CD1c-positive myeloid dendritic cell (primary cell): ENCODE results near the gene SLC6A5.

Source experiments
- DNase-seq: peaks from one replicate; pipeline ENCODE4 v3.0.0-alpha.2; 2016; ENCODE audit errors: extremely low spot score

Gene SLC6A5

DNA sequence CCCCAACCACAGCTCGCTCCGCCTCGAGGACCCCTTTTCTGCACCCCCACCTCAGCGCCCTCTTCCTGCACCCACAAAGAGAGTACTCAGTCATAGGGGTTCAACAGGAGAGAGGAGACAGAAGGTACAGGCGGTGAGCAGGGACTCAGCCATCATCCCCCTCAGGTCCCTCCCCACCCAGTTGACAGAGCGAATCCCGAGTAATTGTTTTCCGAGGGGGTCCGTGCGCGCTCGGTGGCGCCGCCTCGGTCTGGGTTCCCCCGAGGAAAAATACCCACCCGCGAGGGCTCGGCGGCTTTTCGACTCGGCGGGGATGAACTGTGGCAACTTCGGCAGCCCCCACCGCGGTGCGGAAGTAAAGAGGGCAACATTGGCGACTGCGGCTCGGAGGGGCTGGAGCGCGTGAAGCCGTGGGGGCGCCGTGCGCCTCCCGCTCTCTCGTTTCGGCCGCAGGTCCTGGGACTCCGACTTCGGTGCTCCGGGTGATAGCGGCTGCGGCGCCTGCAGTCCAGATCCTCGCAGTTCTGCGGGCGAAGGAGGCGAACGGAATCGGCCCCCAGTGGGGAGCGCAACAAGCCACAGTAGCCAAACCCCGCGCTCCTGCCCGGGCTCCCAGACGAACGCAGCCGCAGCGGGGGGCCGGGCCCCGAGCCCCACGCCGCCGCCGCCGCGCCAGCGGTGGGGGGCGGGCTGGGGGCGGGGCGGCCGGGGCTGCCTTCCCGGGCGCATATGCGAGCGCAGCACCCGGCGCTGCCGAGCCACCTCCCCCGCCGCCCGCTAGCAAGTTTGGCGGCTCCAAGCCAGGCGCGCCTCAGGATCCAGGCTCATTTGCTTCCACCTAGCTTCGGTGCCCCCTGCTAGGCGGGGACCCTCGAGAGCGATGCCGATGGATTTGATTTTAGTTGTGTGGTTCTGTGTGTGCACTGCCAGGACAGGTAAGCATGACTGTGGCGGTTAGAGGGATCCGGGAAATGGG is 69.7 kb downstream of the SLC6A5 start, which contains the start of gene NELL1:
Gene NELL1 (plus strand): TSS at position 743 of the 976 bp plus-strand sequence.
- DNase-seq, result no peak

DNA sequence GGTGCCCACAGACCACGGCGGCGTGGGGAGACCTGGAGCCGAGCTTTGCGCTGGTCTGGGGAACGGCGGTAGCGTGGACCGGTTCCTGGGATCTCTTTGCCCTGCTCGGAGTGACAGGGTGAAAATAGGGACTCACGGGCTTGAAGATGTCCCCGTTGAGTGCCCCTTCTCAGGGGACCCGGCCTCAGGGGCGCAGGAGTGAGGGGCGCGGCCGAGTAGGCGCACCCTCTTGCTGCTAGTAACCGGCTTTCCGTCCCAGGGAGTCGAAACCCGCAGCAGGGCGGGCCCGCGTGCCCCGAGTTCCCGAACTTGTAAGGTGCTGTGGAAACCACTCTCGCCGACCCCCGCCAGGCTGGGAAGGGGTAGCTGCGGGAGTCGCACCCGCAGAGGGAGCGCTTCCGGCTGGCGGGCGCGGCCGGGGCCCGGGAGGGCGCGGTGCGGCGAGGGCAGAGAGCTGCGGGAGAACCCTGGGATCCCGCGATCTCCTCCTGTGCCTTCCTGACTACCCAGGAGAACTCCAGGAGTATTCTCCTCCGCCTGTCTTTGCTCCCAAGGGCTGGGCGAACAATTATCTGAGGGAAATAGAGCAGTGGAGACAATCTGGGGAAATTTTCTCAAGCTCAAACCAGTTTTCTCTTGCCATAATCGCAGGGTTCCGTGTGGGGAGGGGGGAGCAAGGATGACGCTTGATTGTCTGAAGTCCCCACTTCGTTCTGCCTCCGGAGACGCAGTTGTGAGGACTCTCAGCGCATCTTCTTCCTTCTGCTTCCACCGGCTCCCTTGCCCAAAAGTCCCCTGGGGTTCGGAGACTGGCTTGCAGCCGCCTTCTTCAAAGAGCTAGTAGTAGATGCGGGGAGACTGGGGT is 70.6 kb downstream of the SLC6A5 start:
- no peak for DNase-seq

DNA sequence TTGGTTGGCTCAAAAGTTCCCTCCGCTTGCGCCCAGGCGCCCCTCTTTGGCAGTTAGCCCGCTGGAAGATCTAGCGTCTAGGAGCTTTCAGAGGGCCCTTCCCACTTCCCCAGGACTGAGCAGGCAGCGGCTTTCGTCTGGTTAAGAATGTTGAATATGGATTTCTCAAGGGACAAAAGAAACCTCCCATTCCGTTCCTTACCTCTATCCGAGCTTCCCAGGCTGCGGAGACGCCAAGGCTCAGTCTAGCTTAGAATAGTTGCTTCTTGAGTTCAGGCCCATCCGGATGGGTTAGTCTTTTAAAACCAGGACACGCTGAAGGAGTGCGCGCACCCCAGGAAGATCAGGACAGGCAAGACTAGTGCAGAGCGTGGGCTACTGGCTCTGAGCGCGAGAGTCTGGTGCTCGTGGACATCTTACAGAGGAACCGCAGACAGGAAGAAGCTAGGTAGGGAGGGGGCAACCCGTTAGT is 71.6 kb downstream of the SLC6A5 start:
- no peak for DNase-seq

DNA sequence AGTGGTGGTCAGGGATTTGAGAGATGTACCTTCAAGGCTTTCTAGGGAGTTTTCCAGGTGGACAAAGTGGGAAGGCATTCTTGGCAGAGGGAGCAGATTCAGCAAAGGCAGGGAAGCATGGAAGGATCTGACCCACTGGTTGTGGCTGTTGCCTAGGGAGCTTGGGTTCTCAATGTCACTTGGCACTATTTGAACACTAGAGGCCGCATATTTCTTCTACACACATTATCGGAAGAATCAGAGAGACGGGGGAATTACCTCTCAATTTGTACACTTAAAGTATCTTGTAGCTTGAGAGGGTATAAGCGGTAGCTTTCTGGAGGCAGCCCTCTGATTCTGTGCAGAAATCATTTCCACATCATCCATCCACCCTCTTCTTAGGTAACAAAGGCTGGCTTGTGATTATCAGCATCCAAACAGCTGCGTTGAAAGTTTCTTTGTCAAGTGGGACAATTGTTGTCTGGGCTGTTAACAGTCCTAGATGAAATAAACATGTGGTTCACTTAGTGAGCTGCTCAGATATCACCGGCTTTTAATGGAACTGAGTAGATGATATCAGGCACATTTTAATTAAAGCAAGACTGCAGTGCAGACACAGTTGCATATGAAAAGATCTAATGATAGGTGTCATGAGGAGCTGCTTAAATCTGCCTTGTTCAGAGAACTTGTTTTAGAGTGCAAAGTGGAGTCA is 72.6 kb downstream of the SLC6A5 start:
- DNase-seq, result no peak

DNA sequence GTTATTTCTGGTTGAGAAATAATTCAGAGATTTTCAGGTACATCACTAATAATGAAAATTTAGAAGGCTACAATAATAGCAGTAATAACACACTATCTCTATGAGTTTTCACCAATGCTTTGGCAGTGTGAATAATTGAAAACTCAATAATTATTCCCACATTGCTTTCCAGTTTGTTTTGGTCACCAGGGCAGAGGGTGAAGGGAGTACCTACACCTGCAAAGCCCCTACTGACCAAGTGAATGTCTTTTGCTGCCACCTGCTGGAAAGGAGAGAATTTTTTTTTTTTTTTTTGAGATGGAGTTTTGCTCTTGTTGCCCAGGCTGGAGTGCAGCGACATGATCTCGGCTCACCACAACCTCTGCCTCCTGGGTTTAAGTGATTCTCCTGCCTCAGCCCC is 73.2 kb downstream of the SLC6A5 start:
- DNase-seq, result no peak

DNA sequence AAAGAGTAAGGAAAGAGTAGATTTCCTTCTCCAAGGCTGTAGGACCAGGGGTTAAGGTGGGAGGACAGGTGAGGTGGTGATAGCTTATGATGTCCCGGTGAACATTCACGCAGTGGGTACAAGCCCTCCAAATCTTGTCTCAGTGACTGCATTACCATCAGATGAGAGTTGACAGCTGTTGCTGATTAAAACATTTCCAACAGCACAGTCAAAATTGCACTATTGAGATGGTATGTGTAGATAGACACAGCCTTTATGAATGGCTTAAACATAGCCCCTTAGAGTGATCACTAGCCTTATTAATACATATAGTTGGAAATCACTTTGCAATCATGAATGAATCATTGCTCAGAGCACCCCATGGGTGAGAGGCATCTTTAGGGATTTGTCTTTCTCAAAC is 77.2 kb downstream of the SLC6A5 start:
- DNase-seq, result no peak

DNA sequence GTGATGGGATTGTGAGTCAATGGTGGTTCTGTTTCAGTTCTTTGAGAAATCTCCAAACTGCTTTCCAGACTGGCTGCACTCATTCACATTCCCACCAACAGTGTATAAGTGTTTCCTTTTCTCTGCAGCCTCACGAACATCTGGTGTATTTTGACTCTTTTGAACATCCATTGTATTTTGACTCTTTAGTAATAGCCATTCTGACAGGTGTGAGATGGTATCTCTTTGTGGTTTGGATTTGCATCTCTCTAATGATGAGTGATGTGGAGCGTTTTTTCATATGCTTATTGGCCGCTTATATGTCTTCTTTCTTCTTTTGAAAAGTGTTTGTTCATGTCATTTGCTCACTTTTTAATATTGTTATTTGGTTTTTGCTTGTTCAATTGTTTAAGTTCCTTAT is 89.4 kb downstream of the SLC6A5 start:
- no peak for DNase-seq

DNA sequence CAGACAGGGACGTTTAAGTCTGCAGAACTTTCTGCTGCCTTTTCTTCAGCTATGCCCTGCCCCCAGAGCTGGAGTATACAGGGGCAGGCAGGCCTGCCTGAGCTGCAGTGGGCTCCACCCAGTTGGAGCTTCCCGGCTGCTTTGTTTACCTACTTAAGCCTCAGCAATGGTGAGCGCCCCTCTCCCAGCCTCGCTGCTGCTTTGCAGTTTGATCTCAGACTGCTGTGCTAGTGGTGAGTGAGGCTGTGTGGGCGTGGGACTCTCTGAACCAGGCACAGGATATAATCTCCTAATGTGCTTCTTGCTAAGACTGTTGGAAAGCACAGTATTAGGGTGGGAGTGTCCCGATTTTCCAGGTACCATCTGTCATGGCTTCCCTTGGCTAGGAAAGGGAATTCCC is 108.5 kb downstream of the SLC6A5 start:
- no peak for DNase-seq
